CD4-positive, alpha-beta T cell treated with Interleukin-21 for 1 hour (primary cell): ENCODE results near the gene OR8B2.
"Not testable (repeated sequence)": the region's sequence is repeated elsewhere in the genome, so short reads cannot be mapped to it uniquely, and the experiment has no call there.

Experiments used
- DNase-seq: peaks from one replicate; pipeline ENCODE4 v3.0.0-alpha.2; 2020

OR8B2 gene

GRCh38 chr11:124384399-124384798, at the start of gene OR8B2:
OR8B2 (minus strand) TSS chr11:124384499; CDS start chr11:124383343, 1,156 bp downstream.
- DNase-seq: no peak

GRCh38 chr11:124429599-124429998, 45.3 kb upstream of the OR8B2 start:
- no peak for DNase-seq

- no peak for DNase-seq
These were observed 40.2 kb upstream of the OR8B2 start, which contains the start of gene OR8B4 for GRCh38 chr11:124424384-124424921. OR8B4 (minus strand) TSS chr11:124424871; CDS start chr11:124424871, 0 bp downstream.

- no peak for DNase-seq
These were observed 36.7 kb upstream of the OR8B2 start for GRCh38 chr11:124421043-124421442.

- peak; percentile 19 for DNase-seq
These were observed 31.1 kb upstream of the OR8B2 start for GRCh38 chr11:124415356-124415923.

- no peak for DNase-seq
These were observed 25.6 kb upstream of the OR8B2 start for GRCh38 chr11:124409906-124410305.

GRCh38 chr11:124405581-124405980, 21.3 kb upstream of the OR8B2 start:
- DNase-seq: no peak

GRCh38 chr11:124403186-124403585, 18.9 kb upstream of the OR8B2 start:
- not testable (repeated sequence) for DNase-seq

- DNase-seq: peak; percentile 22
These were observed 18.1 kb upstream of the OR8B2 start for GRCh38 chr11:124402326-124402922.

GRCh38 chr11:124398924-124399323, 14.6 kb upstream of the OR8B2 start, which contains the start of gene OR8B3:
OR8B3 (minus strand) TSS chr11:124399024; CDS start chr11:124397351, 1,673 bp downstream.
- no peak for DNase-seq

- not testable (repeated sequence) for DNase-seq
These were observed 12.5 kb upstream of the OR8B2 start for GRCh38 chr11:124396847-124397246.

- DNase-seq: no peak
These were observed 10.1 kb upstream of the OR8B2 start for GRCh38 chr11:124394408-124394807.

- DNase-seq: not testable (repeated sequence)
These were observed 1.4 kb downstream of the OR8B2 start for GRCh38 chr11:124382857-124383256.

- DNase-seq: no peak
These were observed 3.7 kb downstream of the OR8B2 start for GRCh38 chr11:124380585-124380984.

GRCh38 chr11:124376280-124376679, 8.0 kb downstream of the OR8B2 start:
- no peak for DNase-seq

GRCh38 chr11:124359566-124359965, 24.7 kb downstream of the OR8B2 start:
- DNase-seq: no peak

GRCh38 chr11:124346311-124346955, 37.9 kb downstream of the OR8B2 start:
- DNase-seq: no peak

GRCh38 chr11:124344346-124344745, 40.0 kb downstream of the OR8B2 start:
- DNase-seq: no peak

GRCh38 chr11:124340142-124340447, 44.2 kb downstream of the OR8B2 start:
- DNase-seq: no peak

GRCh38 chr11:124339396-124340141, 44.7 kb downstream of the OR8B2 start:
- DNase-seq: no peak
